Activated CD8-positive, alpha-beta memory T cell treated with anti-CD3 and anti-CD28 coated beads for 1 hour (primary cell): Measurements from ENCODE around the gene UTF1.
A peak's percentile ranks its signal among the peaks of the same experiment; 100 is the strongest.
"Not testable (repeated sequence)": the region's sequence is repeated elsewhere in the genome, so short reads cannot be mapped to it uniquely, and the experiment has no call there.

Source experiments
- DNase-seq, 2 donors: peaks; one replicate each; pipeline ENCODE4 v3.0.0-alpha.2; 2020; ENCODE audit warnings: low read depth in 1 of 2; ENCODE audit errors: extremely low read depth in 1 of 2

The UTF1 gene

GRCh38 chr10:133260895-133261725, 31.1 kb downstream of the UTF1 start:
- DNase-seq = peak; percentile 35 to 55

GRCh38 chr10:133261726-133262325, 31.8 kb downstream of the UTF1 start:
- peak; percentile 64 to 78 for DNase-seq

GRCh38 chr10:133262696-133263095, 32.7 kb downstream of the UTF1 start:
- no peak for DNase-seq

- DNase-seq = no peak
Measured at GRCh38 chr10:133263674-133264073, 33.7 kb downstream of the UTF1 start.

- peak in 1 of 2 donors; percentile 17 for DNase-seq
Measured at GRCh38 chr10:133264461-133264860, 34.4 kb downstream of the UTF1 start.

GRCh38 chr10:133265052-133265451, 35.0 kb downstream of the UTF1 start:
- DNase-seq = not testable (repeated sequence)

GRCh38 chr10:133266056-133266795, 36.2 kb downstream of the UTF1 start:
- no peak for DNase-seq

GRCh38 chr10:133267293-133267692, 37.3 kb downstream of the UTF1 start:
- no peak for DNase-seq

- no peak for DNase-seq
Measured at GRCh38 chr10:133267829-133268228, 37.8 kb downstream of the UTF1 start.

GRCh38 chr10:133268532-133268931, 38.5 kb downstream of the UTF1 start:
- no peak for DNase-seq

GRCh38 chr10:133269367-133269766, 39.4 kb downstream of the UTF1 start:
- DNase-seq = no peak

- no peak for DNase-seq
Measured at GRCh38 chr10:133270204-133270603, 40.2 kb downstream of the UTF1 start.

GRCh38 chr10:133270773-133271297, 40.8 kb downstream of the UTF1 start:
- no peak for DNase-seq

- no peak for DNase-seq
Measured at GRCh38 chr10:133271521-133272300, 41.7 kb downstream of the UTF1 start.

GRCh38 chr10:133272301-133272963, 42.4 kb downstream of the UTF1 start:
- no peak for DNase-seq

GRCh38 chr10:133272964-133273420, 43.0 kb downstream of the UTF1 start:
- no peak for DNase-seq

GRCh38 chr10:133273534-133274143, 43.6 kb downstream of the UTF1 start:
- no peak for DNase-seq

- peak; percentile 56 to 58 for DNase-seq
Measured at GRCh38 chr10:133274751-133275683, 45.0 kb downstream of the UTF1 start.
